Gastrocnemius medialis (tissue), 4 donors: Measurements from ENCODE around the gene JAK3.

Source experiments
- POLR2A ChIP-seq, 2 donors: fragments of 450-650 bp; IDR thresholded peaks; one replicate each; pipeline ENCODE4 v1.6.1; 2017; ENCODE audit warnings: antibody characterized with exemption in 2 of 2, mild to moderate bottlenecking in 2 of 2, moderate library complexity in 2 of 2
- TF ChIP-seq, protein P1 (sequence below), 5 experiments: fragments of 450-650 bp in 3 of 5; fragments of 200-600 bp in 2 of 5; sonication (generic) in 2 of 5; IDR thresholded peaks in 4 of 5; conservative IDR thresholded peaks in 1 of 5; 1 replicate in 4 of 5; 2 replicates in 1 of 5; pipeline ENCODE4 v1.5.1; 2016 to 2019; ENCODE audit warnings: antibody characterized with exemption in 5 of 5, mild to moderate bottlenecking in 3 of 5, moderate library complexity in 3 of 5

DNA sequence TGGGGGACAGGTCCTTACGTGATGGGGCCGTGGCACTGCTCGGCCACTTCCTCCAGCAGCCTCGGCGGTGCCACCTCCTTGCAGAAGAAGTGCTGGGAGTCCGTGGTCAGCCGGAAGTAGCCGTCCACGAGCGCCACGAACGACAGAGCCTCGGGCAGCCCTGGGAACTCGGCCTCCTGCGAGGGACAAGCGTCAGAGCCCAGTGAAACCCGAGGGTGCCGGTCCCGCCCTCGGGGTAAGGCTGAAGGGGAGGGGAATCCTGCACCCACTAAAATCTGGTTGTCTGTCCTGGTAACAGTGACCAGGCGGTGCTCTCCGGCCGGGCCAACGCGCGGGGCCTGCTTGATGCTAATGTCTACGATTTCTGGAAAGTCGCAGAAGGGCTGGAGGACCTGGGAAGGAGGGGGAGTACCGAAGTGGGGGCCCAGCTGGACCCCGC lies 6.4 kb downstream of the JAK3 start:
- TF ChIP-seq, protein P1, sequence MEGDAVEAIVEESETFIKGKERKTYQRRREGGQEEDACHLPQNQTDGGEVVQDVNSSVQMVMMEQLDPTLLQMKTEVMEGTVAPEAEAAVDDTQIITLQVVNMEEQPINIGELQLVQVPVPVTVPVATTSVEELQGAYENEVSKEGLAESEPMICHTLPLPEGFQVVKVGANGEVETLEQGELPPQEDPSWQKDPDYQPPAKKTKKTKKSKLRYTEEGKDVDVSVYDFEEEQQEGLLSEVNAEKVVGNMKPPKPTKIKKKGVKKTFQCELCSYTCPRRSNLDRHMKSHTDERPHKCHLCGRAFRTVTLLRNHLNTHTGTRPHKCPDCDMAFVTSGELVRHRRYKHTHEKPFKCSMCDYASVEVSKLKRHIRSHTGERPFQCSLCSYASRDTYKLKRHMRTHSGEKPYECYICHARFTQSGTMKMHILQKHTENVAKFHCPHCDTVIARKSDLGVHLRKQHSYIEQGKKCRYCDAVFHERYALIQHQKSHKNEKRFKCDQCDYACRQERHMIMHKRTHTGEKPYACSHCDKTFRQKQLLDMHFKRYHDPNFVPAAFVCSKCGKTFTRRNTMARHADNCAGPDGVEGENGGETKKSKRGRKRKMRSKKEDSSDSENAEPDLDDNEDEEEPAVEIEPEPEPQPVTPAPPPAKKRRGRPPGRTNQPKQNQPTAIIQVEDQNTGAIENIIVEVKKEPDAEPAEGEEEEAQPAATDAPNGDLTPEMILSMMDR (IDR thresholded peaks at IDR 0.05 in 4 of 5, conservative IDR thresholded peaks at IDR 0.05 in 1 of 5): no peak
- no peak for TF ChIP-seq POLR2A (IDR thresholded peaks at IDR 0.05)
